ENCODE measurements around the gene RPP25. TPM values are rescaled to one million over a fixed set of nuclear protein-coding genes. Genes with fewer than 3 reads are reported as not detected.

Gene RPP25
- total and polyA plus RNA-seq, 2 of the 13 experiments (the other 11 are each of a cell fraction or from before 2014, with no cell fraction given): 0.05 to 0.11 TPM

- TF ChIP-seq DRAP1 (CRISPR knock-in tag; IDR thresholded peaks at IDR 0.05) (peak; percentile 78), GTF3A (CRISPR knock-in tag; conservative IDR thresholded peaks at IDR 0.05) (no peak), GABPB1 (CRISPR knock-in tag; IDR thresholded peaks at IDR 0.05) (peak; percentile 67; the same call in 1 of the 2 replicates), PHF8 (CRISPR knock-in tag; IDR thresholded peaks at IDR 0.05) (peak; percentile 94), JDP2 (CRISPR knock-in tag; IDR thresholded peaks at IDR 0.05; ENCODE audit: borderline replicate concordance) (no peak), ZNF432 (CRISPR knock-in tag; IDR thresholded peaks at IDR 0.05; ENCODE audit: borderline replicate concordance) (no peak), TSC22D2 (CRISPR knock-in tag; IDR thresholded peaks at IDR 0.05; ENCODE audit: borderline replicate concordance) (no peak), HCFC1 (IDR thresholded peaks at IDR 0.05; ENCODE audit: low read depth, low read length) (no peak), ELF4 (CRISPR knock-in tag; IDR thresholded peaks at IDR 0.05; ENCODE audit: borderline replicate concordance) (no peak), HBP1 (CRISPR knock-in tag; IDR thresholded peaks at IDR 0.05; ENCODE audit: low read depth) (no peak; the same call in 1 of the 2 replicates), YEATS4 (CRISPR knock-in tag; IDR thresholded peaks at IDR 0.05; ENCODE audit: borderline replicate concordance) (peak; percentile 79), DNMT3B (CRISPR knock-in tag; conservative IDR thresholded peaks at IDR 0.05) (no peak), CREB3 (CRISPR knock-in tag; IDR thresholded peaks at IDR 0.05) (0 out of 2 replicates have a peak, but pooled peaks have one; percentile 18), ZSCAN20 (CRISPR knock-in tag; IDR thresholded peaks at IDR 0.05; ENCODE audit: borderline replicate concordance) (0 out of 2 replicates have a peak, but pooled peaks have one; percentile 20), PITX1 (CRISPR knock-in tag; IDR thresholded peaks at IDR 0.05) (no peak), ZMYM2 (CRISPR knock-in tag; IDR thresholded peaks at IDR 0.05) (no peak), ATF7-NPFF (CRISPR knock-in tag; IDR thresholded peaks at IDR 0.05; ENCODE audit: low read depth) (peak; percentile 78)
- TF ChIP-seq, protein P1, sequence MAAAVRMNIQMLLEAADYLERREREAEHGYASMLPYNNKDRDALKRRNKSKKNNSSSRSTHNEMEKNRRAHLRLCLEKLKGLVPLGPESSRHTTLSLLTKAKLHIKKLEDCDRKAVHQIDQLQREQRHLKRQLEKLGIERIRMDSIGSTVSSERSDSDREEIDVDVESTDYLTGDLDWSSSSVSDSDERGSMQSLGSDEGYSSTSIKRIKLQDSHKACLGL (CRISPR knock-in tag; IDR thresholded peaks at IDR 0.05): peak; percentile 70
These were observed 50.0 kb downstream of the RPP25 start, which contains the start of gene FAM219B (continued) for GRCh38 chr15:74906450-74907162.

Data from HepG2 (cell line).